Measurements from ENCODE around the gene RPL27. TPM values are rescaled to one million over a fixed set of nuclear protein-coding genes. Genes with fewer than 3 reads are reported as not detected.

The RPL27 gene
- total and polyA plus RNA-seq, 2 of the 13 experiments (the other 11 are each of a cell fraction or from before 2014, with no cell fraction given): 1,585 to 5,840 TPM

DNA sequence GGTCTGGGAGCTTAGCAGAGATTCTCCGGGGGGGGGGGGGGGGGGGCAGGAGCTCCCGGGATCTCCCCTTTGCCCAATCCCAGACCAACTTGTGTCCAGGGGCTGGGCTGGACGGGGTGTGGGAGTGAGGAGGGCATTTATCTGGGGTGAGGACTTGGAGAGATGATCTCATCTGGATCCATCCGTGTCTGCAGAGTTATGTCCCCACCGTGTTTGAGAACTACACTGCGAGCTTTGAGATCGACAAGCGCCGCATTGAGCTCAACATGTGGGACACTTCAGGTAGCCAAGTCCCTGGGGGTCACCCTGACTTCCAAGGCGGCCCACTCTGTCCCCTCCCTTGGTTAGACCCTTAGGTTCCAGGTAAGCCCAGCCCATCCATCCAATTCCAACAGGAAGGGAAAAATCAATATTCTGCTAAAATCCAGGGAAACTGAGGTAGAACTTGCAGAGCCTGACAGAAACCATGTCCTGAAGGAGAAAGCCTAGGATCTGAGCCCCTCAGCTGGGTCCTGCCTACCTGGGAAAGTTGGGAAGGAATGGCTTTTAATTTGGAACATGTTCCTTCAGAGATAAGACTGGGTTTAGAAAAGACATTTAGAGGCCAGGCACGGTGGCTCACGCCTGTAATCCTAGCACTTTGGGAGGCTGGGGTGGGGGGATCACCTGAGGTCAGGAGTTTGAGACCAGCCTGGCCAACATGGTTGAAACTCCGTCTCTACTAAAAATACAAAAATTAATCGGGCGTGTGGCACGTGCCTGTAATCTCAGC, 27.7 kb downstream of the RPL27 start (continued):
- no peak for TF ChIP-seq ZNF296 (CRISPR knock-in tag; conservative IDR thresholded peaks at IDR 0.05)
- no peak for TF ChIP-seq ATRX (CRISPR knock-in tag; IDR thresholded peaks at IDR 0.05; ENCODE audit: borderline replicate concordance)
- no peak for TF ChIP-seq ZNF138 (CRISPR knock-in tag; IDR thresholded peaks at IDR 0.05; ENCODE audit: low read depth)
- TF ChIP-seq TCF7L2 (IDR thresholded peaks at IDR 0.05; ENCODE audit: low read depth, low read length): no peak
- no peak for TF ChIP-seq ZNF329 (CRISPR knock-in tag; IDR thresholded peaks at IDR 0.05; ENCODE audit: low read depth)
- TF ChIP-seq SIX1 (CRISPR knock-in tag; IDR thresholded peaks at IDR 0.05; ENCODE audit: borderline replicate concordance): no peak
- TF ChIP-seq MIER3 (CRISPR knock-in tag; IDR thresholded peaks at IDR 0.05; ENCODE audit: borderline replicate concordance): no peak
- no peak for TF ChIP-seq ZBTB33 (CRISPR knock-in tag; IDR thresholded peaks at IDR 0.05)
- TF ChIP-seq, protein P1, sequence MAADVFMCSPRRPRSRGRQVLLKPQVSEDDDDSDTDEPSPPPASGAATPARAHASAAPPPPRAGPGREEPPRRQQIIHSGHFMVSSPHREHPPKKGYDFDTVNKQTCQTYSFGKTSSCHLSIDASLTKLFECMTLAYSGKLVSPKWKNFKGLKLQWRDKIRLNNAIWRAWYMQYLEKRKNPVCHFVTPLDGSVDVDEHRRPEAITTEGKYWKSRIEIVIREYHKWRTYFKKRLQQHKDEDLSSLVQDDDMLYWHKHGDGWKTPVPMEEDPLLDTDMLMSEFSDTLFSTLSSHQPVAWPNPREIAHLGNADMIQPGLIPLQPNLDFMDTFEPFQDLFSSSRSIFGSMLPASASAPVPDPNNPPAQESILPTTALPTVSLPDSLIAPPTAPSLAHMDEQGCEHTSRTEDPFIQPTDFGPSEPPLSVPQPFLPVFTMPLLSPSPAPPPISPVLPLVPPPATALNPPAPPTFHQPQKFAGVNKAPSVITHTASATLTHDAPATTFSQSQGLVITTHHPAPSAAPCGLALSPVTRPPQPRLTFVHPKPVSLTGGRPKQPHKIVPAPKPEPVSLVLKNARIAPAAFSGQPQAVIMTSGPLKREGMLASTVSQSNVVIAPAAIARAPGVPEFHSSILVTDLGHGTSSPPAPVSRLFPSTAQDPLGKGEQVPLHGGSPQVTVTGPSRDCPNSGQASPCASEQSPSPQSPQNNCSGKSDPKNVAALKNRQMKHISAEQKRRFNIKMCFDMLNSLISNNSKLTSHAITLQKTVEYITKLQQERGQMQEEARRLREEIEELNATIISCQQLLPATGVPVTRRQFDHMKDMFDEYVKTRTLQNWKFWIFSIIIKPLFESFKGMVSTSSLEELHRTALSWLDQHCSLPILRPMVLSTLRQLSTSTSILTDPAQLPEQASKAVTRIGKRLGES (CRISPR knock-in tag; IDR thresholded peaks at IDR 0.05; ENCODE audit: borderline replicate concordance): no peak
- no peak for TF ChIP-seq ZKSCAN1 (IDR thresholded peaks at IDR 0.05; ENCODE audit: low read length)
- TF ChIP-seq TAF1 (CRISPR knock-in tag; IDR thresholded peaks at IDR 0.05): no peak
- TF ChIP-seq ZNF607 (CRISPR knock-in tag; IDR thresholded peaks at IDR 0.05; ENCODE audit: borderline replicate concordance): no peak

All from HepG2 (cell line).